Activated gamma-delta T cell treated with anti-CD3 and anti-CD28 coated beads, Interleukin-2, amount 50 U/mL, for 16 hours (primary cell): Measurements from ENCODE around the gene HLA-DRA.

ENCODE experiments used
- DNase-seq: peaks from one replicate; pipeline ENCODE4 v3.0.0-alpha.2; 2020; ENCODE audit warnings: low read depth

The HLA-DRA gene

DNA sequence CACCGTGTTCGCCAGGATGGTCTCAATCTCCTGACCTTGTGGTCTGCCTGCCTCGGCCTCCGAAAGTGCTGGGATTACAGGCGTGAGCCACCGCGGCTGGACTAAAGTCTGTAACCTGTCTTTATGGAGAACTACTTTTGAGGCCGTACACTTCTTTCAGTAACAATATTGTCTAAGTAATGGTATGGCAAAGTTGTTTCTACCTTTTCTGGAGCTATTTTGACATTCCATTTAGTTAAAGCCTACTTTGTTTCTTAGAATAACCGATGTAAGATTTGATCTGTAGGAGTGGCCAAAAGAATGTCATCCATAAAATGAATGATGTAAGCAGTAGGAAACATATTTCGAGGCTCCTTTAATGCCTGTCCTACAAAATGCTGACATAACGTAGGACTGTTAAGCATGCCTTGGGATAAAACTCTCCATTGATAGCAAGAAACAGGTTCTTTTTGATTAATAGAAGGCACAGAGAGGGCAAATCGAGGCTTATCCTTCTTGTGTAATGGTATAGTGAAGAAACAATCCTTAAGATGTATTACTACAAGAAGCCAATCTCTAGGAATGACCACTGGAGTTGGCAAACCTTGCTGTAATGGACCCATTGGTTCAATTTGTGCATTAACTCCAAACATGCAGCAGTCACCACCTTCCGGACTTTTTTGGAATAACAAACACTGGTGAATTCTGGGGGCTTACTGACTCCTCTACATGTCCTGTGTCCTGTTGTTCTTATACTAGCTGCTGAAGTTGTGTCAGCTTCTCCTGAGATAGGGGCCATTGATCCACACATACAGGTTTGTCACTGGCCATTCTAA, 35.9 kb downstream of the HLA-DRA start:
- no peak for DNase-seq

DNA sequence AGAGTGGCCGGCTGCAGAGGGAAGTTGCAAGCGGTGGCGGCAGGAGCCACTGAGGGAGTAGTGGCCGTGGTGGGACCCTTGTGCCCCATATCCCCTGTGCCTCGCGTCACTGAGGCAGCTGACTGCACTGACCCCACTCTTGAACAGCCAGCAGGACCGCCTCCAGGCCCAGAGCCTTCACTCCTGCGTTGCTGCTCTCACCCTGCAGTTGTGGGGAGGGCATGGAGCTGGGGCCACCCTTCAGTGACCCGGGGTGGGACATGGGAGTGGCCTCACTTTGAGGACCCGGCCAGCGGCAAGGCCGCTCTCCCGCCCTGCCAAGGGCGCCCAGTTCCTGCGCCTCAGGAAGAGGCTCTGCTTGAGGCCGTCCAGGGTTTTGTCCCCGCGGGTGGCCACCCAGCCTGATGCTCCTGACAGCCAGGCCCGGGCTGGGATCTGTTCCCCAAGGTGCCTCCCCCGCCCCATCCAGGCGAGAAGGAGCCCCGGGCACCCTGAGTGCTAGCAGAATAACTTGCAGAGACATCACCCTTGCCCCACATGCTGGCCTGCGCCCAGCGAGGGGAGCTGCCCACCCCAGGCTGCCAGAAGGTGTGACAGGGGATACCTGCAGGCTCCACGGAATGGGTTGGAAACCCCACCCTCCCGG, 44.4 kb downstream of the HLA-DRA start:
- DNase-seq = no peak

- DNase-seq = no peak
Observed at GRCh38 chr6:32484614-32484998, 44.9 kb downstream of the HLA-DRA start.

DNA sequence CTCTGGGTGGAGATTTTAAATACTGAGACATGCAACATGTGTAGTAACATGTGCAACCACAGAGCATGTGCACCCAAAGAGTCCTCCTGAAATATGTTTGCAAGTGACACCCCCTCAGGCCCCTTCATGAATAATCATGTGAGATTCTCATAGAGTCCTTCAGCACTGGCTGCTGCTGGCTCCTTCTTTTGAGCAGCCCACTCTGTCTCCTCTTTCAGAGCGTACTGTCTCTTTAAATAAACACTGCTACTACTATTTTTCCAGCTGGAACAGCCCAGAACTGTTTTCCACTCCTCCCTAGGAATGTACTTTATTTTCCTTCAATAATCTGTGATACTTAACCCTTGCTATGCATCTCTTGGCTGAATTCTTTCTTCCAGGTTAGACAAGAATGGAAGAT, 48.4 kb downstream of the HLA-DRA start:
- DNase-seq = no peak

DNA sequence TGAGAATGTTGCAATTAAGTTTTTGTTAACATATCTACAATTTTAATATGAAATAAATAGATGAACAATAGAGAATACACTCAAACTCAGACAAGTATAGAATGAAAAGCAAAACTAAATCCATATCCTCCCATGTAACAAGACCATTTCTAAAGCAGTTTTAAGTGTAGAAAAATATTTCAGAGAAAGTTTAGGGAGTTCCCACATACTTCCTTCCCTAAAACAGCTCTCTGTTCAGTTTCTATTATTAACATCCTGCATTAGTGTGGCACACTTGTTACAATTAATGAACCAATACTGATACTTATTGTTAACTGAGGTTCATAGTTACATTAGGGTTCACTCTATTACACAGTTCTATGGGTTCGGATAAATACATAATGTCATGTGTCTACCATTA, 52.0 kb downstream of the HLA-DRA start:
- no peak for DNase-seq

DNA sequence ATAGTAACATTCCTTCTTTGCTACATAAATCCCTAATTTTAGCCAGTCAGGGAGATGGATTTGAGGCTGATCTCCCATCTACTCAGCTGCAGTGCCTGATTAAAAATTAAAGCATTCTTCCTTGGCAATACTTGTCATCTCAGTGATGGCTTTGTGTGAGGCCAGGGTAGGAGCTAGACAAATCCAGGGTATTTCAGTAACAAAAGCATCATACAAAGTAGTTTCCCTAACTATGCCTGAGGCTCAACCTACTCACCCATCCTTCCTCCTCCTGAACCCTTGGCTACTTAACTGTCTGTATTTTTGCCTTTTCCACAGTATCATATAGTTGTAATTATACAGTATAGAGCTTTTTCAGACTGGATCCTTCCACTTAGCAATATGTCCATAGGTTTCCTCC, 52.7 kb downstream of the HLA-DRA start:
- DNase-seq = no peak
